Ovary (tissue), 3 donors: Measurements from ENCODE around the gene CELF2.

Source experiments
- CTCF ChIP-seq, 3 donors: fragments of 450-650 bp in 2 of 3; fragments of 200-600 bp in 1 of 3; IDR thresholded peaks; one replicate each; pipeline versions ENCODE4 v1.5.1 to v1.8.0; 2016 to 2022; ENCODE audit warnings: antibody characterized with exemption in 3 of 3, mild to moderate bottlenecking in 1 of 3
- EP300 ChIP-seq: sonication (generic); formaldehyde crosslinking; IDR thresholded peaks from one replicate; pipeline ENCODE4 v1.6.1; 2017; ENCODE audit warnings: antibody characterized with exemption
- POLR2A ChIP-seq: fragments of 450-650 bp; IDR thresholded peaks from one replicate; pipeline ENCODE4 v1.6.1; 2017; ENCODE audit warnings: antibody characterized with exemption, mild to moderate bottlenecking, moderate library complexity
- donor health status: DM: no; HTN: no; CAD: no.

- TF ChIP-seq CTCF (IDR thresholded peaks at IDR 0.05) (no peak), POLR2A (no peak), EP300 (no peak)
Measured at GRCh38 chr10:11292576-11293302, 275.1 kb downstream of the CELF2 start.
